ENCODE data around the gene GNB1L. TPM values are rescaled to one million over a fixed set of nuclear protein-coding genes. Genes with fewer than 3 reads are reported as not detected.
A peak's percentile ranks its signal among the peaks of the same experiment; 100 is the strongest.

The GNB1L gene
- total and polyA plus RNA-seq, 9 of the 15 experiments (the other 6 are each of a cell fraction or from before 2014, with no cell fraction given): 0.56 to 50.5 (median 10.2) TPM

- TF ChIP-seq FOXP4 (CRISPR knock-in tag; IDR thresholded peaks at IDR 0.05; ENCODE audit: borderline replicate concordance) (no peak), NFIC (IDR thresholded peaks at IDR 0.05) (no peak), ARID2 (IDR thresholded peaks at IDR 0.05) (no peak), NUFIP1 (IDR thresholded peaks at IDR 0.05; ENCODE audit: partially characterized antibody) (no peak), ZNF830 (CRISPR knock-in tag; IDR thresholded peaks at IDR 0.05) (no peak), ZNF134 (CRISPR knock-in tag; conservative IDR thresholded peaks at IDR 0.05) (no peak), ZNF184 (CRISPR knock-in tag; IDR thresholded peaks at IDR 0.05) (no peak), EHMT2 (IDR thresholded peaks at IDR 0.05) (no peak), SRSF1 (IDR thresholded peaks at IDR 0.05; ENCODE audit: low read depth, low read length) (no peak), DDX20 (tag; IDR thresholded peaks at IDR 0.05; ENCODE audit: low read depth) (no peak), ILF3 (IDR thresholded peaks at IDR 0.05; ENCODE audit: borderline replicate concordance) (no peak), SRF (CRISPR knock-in tag; IDR thresholded peaks at IDR 0.05) (no peak; a peak in 1 of 4 replicates), NFE2 (IDR thresholded peaks at IDR 0.05; ENCODE audit: low read depth) (no peak), ZNF354B (CRISPR knock-in tag; IDR thresholded peaks at IDR 0.05) (no peak), ZKSCAN1 (IDR thresholded peaks at IDR 0.05; ENCODE audit: low read depth, low read length) (no peak), RAD21 (CRISPR knock-in tag; conservative IDR thresholded peaks at IDR 0.05 in 1 of 2, IDR thresholded peaks at IDR 0.05 in 1 of 2) (peak in 1 of 2 experiments; percentile 71; a peak in 2 of 4 replicates), ETS1 (conservative IDR thresholded peaks at IDR 0.05; ENCODE audit: control insufficient read depth, low read depth, low read length) (no peak), TRIM28 (IDR thresholded peaks at IDR 0.05) (no peak), FOXJ3 (CRISPR knock-in tag; IDR thresholded peaks at IDR 0.05) (no peak), SIX5 (IDR thresholded peaks at IDR 0.05; ENCODE audit: borderline replicate concordance in 1 of 2, insufficient read depth in 1 of 2, low read depth in 1 of 2, low read length in 2 of 2) (no peak), HMGN3 (IDR thresholded peaks at IDR 0.05; ENCODE audit: borderline replicate concordance, extremely low read depth, insufficient read length, low read depth, low read length) (no peak), ZBTB33 (CRISPR knock-in tag; IDR thresholded peaks at IDR 0.05) (no peak), TCF3 (CRISPR knock-in tag; IDR thresholded peaks at IDR 0.05) (no peak), ELF2 (CRISPR knock-in tag; IDR thresholded peaks at IDR 0.05) (no peak; the same call in 1 of the 2 replicates), ZNF583 (CRISPR knock-in tag; IDR thresholded peaks at IDR 0.05) (no peak)
Observed at GRCh38 chr22:19766511-19767426, 87.9 kb downstream of the GNB1L start (continued).
